Choroid plexus epithelial cell (primary cell): ENCODE data around the gene PLEKHN1.

ENCODE experiments used
- DNase-seq: peaks from one replicate; pipeline ENCODE4 v3.0.0-alpha.2; 2010; ENCODE audit warnings: low read depth
- H3K4me3 ChIP-seq: 2 replicates; pipeline ENCODE4 v1.5.1; 2011; ENCODE audit warnings: low read depth, mild to moderate bottlenecking, control low read depth, low read length, moderate library complexity
- CTCF ChIP-seq: conservative IDR thresholded peaks from 2 replicates; pipeline ENCODE4 v1.5.1; 2011; ENCODE audit warnings: low read depth, mild to moderate bottlenecking, control low read depth, inconsistent platforms, low read length, moderate library complexity

The PLEKHN1 gene

GRCh38 chr1:996851-997712 lies 30.8 kb downstream of the PLEKHN1 start:
- TF ChIP-seq CTCF = no peak
- DNase-seq = no peak
- H3K4me3 ChIP-seq = no peak overlapping the region

- no peak for DNase-seq
- TF ChIP-seq CTCF = no peak
- no peak overlapping the region for H3K4me3 ChIP-seq
Observed at GRCh38 chr1:997713-997992, 31.4 kb downstream of the PLEKHN1 start.

GRCh38 chr1:997993-998744 lies 31.9 kb downstream of the PLEKHN1 start:
- peak overlapping the region; percentile 69 for H3K4me3 ChIP-seq
- no peak for TF ChIP-seq CTCF
- no peak for DNase-seq

GRCh38 chr1:998745-998994 lies 32.4 kb downstream of the PLEKHN1 start:
- no peak for TF ChIP-seq CTCF
- DNase-seq = no peak
- peak overlapping the region; percentile 69 for H3K4me3 ChIP-seq

GRCh38 chr1:998995-999724 lies 32.9 kb downstream of the PLEKHN1 start:
- TF ChIP-seq CTCF = no peak
- no peak for DNase-seq
- H3K4me3 ChIP-seq = peak overlapping the region; percentile 69

- peak; percentile 95 for DNase-seq
- no peak for TF ChIP-seq CTCF
- H3K4me3 ChIP-seq = peak within 1 kb of the TSS; percentile 69
Observed at GRCh38 chr1:999725-1000356, 33.6 kb downstream of the PLEKHN1 start, which contains the start of gene HES4. HES4 (minus strand) TSS chr1:1000097; CDS start chr1:999973, 124 bp downstream.
